GM12878 (cell line): ENCODE measurements around the gene MB21D2. TPM values are rescaled to one million over a fixed set of nuclear protein-coding genes. Genes with fewer than 3 reads are reported as not detected.

Experiments
- ATAC-seq: fragments of 200-7000 bp; cut with Tn5 transposase; 3 replicates; pipeline ENCODE4 v1.9.1; 2020; ENCODE audit warnings: mild to moderate bottlenecking, moderate library complexity
- BruUV-seq: library from RNA; stranded (reverse); fragments of 400-500 nt; replicated peaks from 2 replicates; lab custom pipeline; 2021; lab: Mats Ljungman, UMichigan
- CTCF ChIA-PET: fragments of 300-600 bp; sonication (Branson Sonifier 250); formaldehyde crosslinking; extraction: SDS; loops from one replicate; lab custom pipeline; 2021; ENCODE audit warnings: inconsistent platforms; lab: Yijun Ruan, JAX
- POLR2A ChIA-PET: fragments of 350-600 bp; formaldehyde crosslinking; extraction: SDS; loops from one replicate; lab custom pipeline; 2021; ENCODE audit warnings: inconsistent platforms; lab: Charles Lee
- RAD21 ChIA-PET: fragments of 300-600 bp; sonication (Branson Sonifier 250); formaldehyde crosslinking; loops from one replicate; lab custom pipeline; 2023; ENCODE audit warnings: antibody characterized with exemption; ENCODE audit not compliant: unreplicated experiment; lab: Charles Lee
- SMC1A ChIA-PET: fragments of 300-600 bp; sonication (Branson Sonifier 250); formaldehyde crosslinking; loops from one replicate; lab custom pipeline; 2023; ENCODE audit not compliant: unreplicated experiment, uncharacterized antibody; lab: Charles Lee
- DNase-seq: peaks from one replicate; pipeline ENCODE4 v3.0.0-alpha.2; 2011; ENCODE audit warnings: low read depth, low spot score
- FAIRE-seq: peaks from 3 replicates; lab custom pipeline; 2011; peaks lifted over from hg19 to GRCh38; lab: Jason Lieb, UNC
- H2AFZ ChIP-seq: 2 replicates; pipeline ENCODE4 v1.6.0; 2011; ENCODE audit warnings: low read depth, low read length, control low read depth; ENCODE audit not compliant: control insufficient read depth
- H3K27ac ChIP-seq: 2 replicates; pipeline ENCODE4 v1.5.1; 2011; ENCODE audit warnings: control low read depth; ENCODE audit not compliant: control insufficient read depth, insufficient read depth
- H3K27me3 ChIP-seq, 2 experiments: replicated peaks in 1 of 2; 2 replicates each; pipeline versions ENCODE4 v1.6.0 to v1.6.1; 2011; ENCODE audit warnings: low read length in 1 of 2; ENCODE audit not compliant: control insufficient read depth in 2 of 2, insufficient read depth in 2 of 2
- H3K36me3 ChIP-seq, 2 experiments: 2 replicates each; pipeline ENCODE4 v1.5.1; 2011; ENCODE audit warnings: low read length in 1 of 2; ENCODE audit not compliant: control insufficient read depth in 2 of 2, insufficient read depth in 2 of 2
- H3K4me1 ChIP-seq: 2 replicates; pipeline ENCODE4 v1.6.1; 2011; ENCODE audit warnings: mild to moderate bottlenecking, low read length, moderate library complexity, mixed read lengths; ENCODE audit not compliant: control insufficient read depth, insufficient read depth
- H3K4me2 ChIP-seq: 2 replicates; pipeline ENCODE4 v1.6.0; 2011; ENCODE audit warnings: control low read depth; ENCODE audit not compliant: control insufficient read depth, insufficient read depth
- H3K4me3 ChIP-seq: fragments of 200-600 bp; sonication (generic); 2 replicates; pipeline ENCODE4 v1.5.1; 2016
- H3K79me2 ChIP-seq: 2 replicates; pipeline ENCODE4 v1.6.0; 2011; ENCODE audit warnings: low read length; ENCODE audit not compliant: control insufficient read depth, insufficient read depth
- H3K9ac ChIP-seq: 2 replicates; pipeline ENCODE4 v1.8.0; 2011; ENCODE audit warnings: low read length, control low read depth, mixed read lengths; ENCODE audit not compliant: control insufficient read depth, insufficient read depth
- H3K9me3 ChIP-seq: replicated peaks from 3 replicates; pipeline ENCODE4 v1.5.1; 2011; ENCODE audit warnings: mild to moderate bottlenecking, low read length; ENCODE audit not compliant: control insufficient read depth, insufficient read depth
- H4K20me1 ChIP-seq: 2 replicates; pipeline ENCODE4 v1.6.0; 2011; ENCODE audit not compliant: control insufficient read depth, insufficient read depth
- ATF7 ChIP-seq: fragments of 450-650 bp; IDR thresholded peaks from 2 replicates; pipeline ENCODE4 v1.6.1; 2016; ENCODE audit warnings: low read depth, mild to moderate bottlenecking
- CBX3 ChIP-seq: fragments of 200-600 bp; sonication (generic); IDR thresholded peaks from 2 replicates; pipeline ENCODE4 v1.6.1; 2016; ENCODE audit warnings: low read depth, borderline replicate concordance
- CHD2 ChIP-seq: IDR thresholded peaks from 2 replicates; pipeline ENCODE4 v1.6.1; 2011; ENCODE audit warnings: low read depth, low read length, improper control_type of control experiment, borderline replicate concordance
- CREB1 ChIP-seq: IDR thresholded peaks from 2 replicates; pipeline ENCODE4 v1.6.1; 2012; ENCODE audit warnings: low read depth, mild to moderate bottlenecking, inconsistent platforms
- EP300 ChIP-seq, 2 experiments: fragments of 150-350 bp in 1 of 2; IDR thresholded peaks; 2 replicates each; pipeline ENCODE4 v1.6.1; 2011 to 2012; ENCODE audit warnings: low read depth in 2 of 2, low read length in 2 of 2, borderline replicate concordance in 1 of 2, improper control_type of control experiment in 1 of 2, inconsistent platforms in 1 of 2; ENCODE audit not compliant: control insufficient read depth in 1 of 2
- MEF2B ChIP-seq: fragments of 450-650 bp; IDR thresholded peaks from 2 replicates; pipeline ENCODE4 v1.6.1; 2018; ENCODE audit warnings: mild to moderate bottlenecking, moderate library complexity; ENCODE audit not compliant: partially characterized antibody, poor library complexity, severe bottlenecking
- MTA3 ChIP-seq: IDR thresholded peaks from 2 replicates; pipeline ENCODE4 v1.6.1; 2012; ENCODE audit warnings: low read length, inconsistent platforms, borderline replicate concordance
- NFYB ChIP-seq: IDR thresholded peaks from 2 replicates; pipeline ENCODE4 v1.6.1; 2011; ENCODE audit warnings: low read depth, mild to moderate bottlenecking, low read length, improper control_type of control experiment, moderate library complexity; ENCODE audit not compliant: insufficient read depth
- PAX8 ChIP-seq: fragments of 450-650 bp; IDR thresholded peaks from 2 replicates; pipeline ENCODE4 v1.6.1; 2017; ENCODE audit warnings: mild to moderate bottlenecking, moderate library complexity
- POLR2AphosphoS5 ChIP-seq: IDR thresholded peaks from 2 replicates; pipeline ENCODE4 v1.6.1; 2011; ENCODE audit warnings: mild to moderate bottlenecking, low read length, inconsistent platforms
- RELA ChIP-seq: fragments of 450-650 bp; IDR thresholded peaks from 2 replicates; pipeline ENCODE4 v1.8.0; 2014; ENCODE audit warnings: borderline replicate concordance; ENCODE audit not compliant: partially characterized antibody
- SUZ12 ChIP-seq: fragments of 200-600 bp; sonication (generic); IDR thresholded peaks from one replicate; pipeline ENCODE4 v1.6.1; 2018; ENCODE audit warnings: antibody characterized with exemption, mild to moderate bottlenecking; ENCODE audit not compliant: unreplicated experiment
- TCF3 ChIP-seq: IDR thresholded peaks from 2 replicates; pipeline ENCODE4 v1.6.1; 2012; ENCODE audit warnings: low read depth, mild to moderate bottlenecking, low read length, borderline replicate concordance; ENCODE audit not compliant: insufficient read depth
- ZBED1 ChIP-seq: IDR thresholded peaks from 2 replicates; pipeline ENCODE4 v1.6.1; 2016; ENCODE audit warnings: borderline replicate concordance
- ZBTB33 ChIP-seq: fragments of 450-650 bp; IDR thresholded peaks from 2 replicates; pipeline ENCODE4 v1.6.1; 2017; ENCODE audit warnings: mild to moderate bottlenecking
- WGBS: methylation state at CpG from one replicate; pipeline ENCODE4 v1.1.6; 2016; ENCODE audit warnings: low lambda C conversion rate; ENCODE audit not compliant: insufficient replicate concordance, insufficient coverage; ENCODE audit errors: missing lambda C conversion rate; 5-methylcytosine and 5-hydroxymethylcytosine counted together
- in situ Hi-C: fragments of 300-500 bp; cut with MboI; formaldehyde crosslinking; loops from 9 replicates; pipeline ENCODE4 v1.14.3; 2018; ENCODE audit warnings: mixed read lengths
- intact Hi-C: fragments of 100-400 bp; cut with micrococcal nuclease; formaldehyde crosslinking; loops from one replicate; pipeline ENCODE4 v1.14.2; 2022; ENCODE audit not compliant: unreplicated experiment
- polyA plus RNA-seq, 11 experiments: library from polyadenylated mRNA; depleted of rRNA in 4 of 11; unstranded in 6 of 11; stranded (reverse) in 5 of 11; fragments of >200 nt; fragmentation: Nextera tagmentation in 4 of 11; fragmentation: Illumina TruSeq in 1 of 11; extraction: Ambion mirVana in 4 of 11; extraction: Trizol in 1 of 11; gene quantifications; 1 replicate in 1 of 11; 2 replicates in 10 of 11; pipeline versions ENCODE4 v1.2.1 to v1.2.3, GENCODE V29; 2011 to 2016; ENCODE audit warnings: inconsistent platforms in 2 of 11, missing spikeins in 2 of 11, low read depth in 1 of 11
- total RNA-seq, 4 experiments: library from RNA; depleted of rRNA in 3 of 4; stranded (reverse); fragments of >200 nt in 3 of 4; fragmentation: Illumina TruSeq in 1 of 4; extraction: Trizol in 1 of 4; gene quantifications; 2 replicates each; pipeline versions ENCODE4 v1.2.1 to v1.2.3, GENCODE V29; 2013 to 2021
- TF ChIP-seq, protein P1 (sequence below): fragments of 450-650 bp; IDR thresholded peaks from 2 replicates; pipeline ENCODE4 v1.6.1; 2017; ENCODE audit warnings: antibody characterized with exemption, mild to moderate bottlenecking, moderate library complexity
- TF ChIP-seq, protein P2 (sequence below): fragments of 450-650 bp; IDR thresholded peaks from 2 replicates; pipeline ENCODE4 v1.6.1; 2014; ENCODE audit warnings: mild to moderate bottlenecking

The MB21D2 gene
- total and polyA plus RNA-seq, 10 of the 15 experiments (the other 5 are each of a cell fraction or from before 2014, with no cell fraction given): 7.9 to 21.2 (median 15.3) TPM

- TF ChIP-seq ZBTB33 (no peak), CREB1 (no peak), CBX3 (no peak), NFYB (no peak)
- TF ChIP-seq, protein P1, sequence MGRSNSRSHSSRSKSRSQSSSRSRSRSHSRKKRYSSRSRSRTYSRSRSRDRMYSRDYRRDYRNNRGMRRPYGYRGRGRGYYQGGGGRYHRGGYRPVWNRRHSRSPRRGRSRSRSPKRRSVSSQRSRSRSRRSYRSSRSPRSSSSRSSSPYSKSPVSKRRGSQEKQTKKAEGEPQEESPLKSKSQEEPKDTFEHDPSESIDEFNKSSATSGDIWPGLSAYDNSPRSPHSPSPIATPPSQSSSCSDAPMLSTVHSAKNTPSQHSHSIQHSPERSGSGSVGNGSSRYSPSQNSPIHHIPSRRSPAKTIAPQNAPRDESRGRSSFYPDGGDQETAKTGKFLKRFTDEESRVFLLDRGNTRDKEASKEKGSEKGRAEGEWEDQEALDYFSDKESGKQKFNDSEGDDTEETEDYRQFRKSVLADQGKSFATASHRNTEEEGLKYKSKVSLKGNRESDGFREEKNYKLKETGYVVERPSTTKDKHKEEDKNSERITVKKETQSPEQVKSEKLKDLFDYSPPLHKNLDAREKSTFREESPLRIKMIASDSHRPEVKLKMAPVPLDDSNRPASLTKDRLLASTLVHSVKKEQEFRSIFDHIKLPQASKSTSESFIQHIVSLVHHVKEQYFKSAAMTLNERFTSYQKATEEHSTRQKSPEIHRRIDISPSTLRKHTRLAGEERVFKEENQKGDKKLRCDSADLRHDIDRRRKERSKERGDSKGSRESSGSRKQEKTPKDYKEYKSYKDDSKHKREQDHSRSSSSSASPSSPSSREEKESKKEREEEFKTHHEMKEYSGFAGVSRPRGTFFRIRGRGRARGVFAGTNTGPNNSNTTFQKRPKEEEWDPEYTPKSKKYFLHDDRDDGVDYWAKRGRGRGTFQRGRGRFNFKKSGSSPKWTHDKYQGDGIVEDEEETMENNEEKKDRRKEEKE: no peak
Measured at GRCh38 chr3:192943393-192943792, 25.7 kb upstream of the MB21D2 start (continued).

DNA sequence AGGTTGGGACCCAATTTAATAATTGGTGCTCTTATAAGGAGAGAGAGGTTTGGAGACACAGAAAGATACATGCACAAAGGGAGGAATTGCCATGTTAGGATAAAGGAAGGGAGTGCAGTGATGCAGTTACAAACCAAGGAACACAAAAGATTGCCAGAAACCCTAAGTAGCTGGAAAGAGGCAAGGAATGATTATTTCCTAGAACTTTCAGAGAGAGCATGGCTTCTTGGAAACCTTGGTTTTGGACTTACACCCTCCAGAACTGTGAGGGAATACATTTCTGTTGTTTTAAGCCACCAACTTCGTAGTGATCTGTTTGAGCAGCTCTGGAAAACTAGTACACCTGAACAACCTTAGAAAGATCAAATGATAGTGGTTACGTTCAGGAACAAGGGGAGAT, 25.0 kb upstream of the MB21D2 start:
- RAD21 ChIA-PET: no interaction called here
- TF ChIP-seq, protein P2, sequence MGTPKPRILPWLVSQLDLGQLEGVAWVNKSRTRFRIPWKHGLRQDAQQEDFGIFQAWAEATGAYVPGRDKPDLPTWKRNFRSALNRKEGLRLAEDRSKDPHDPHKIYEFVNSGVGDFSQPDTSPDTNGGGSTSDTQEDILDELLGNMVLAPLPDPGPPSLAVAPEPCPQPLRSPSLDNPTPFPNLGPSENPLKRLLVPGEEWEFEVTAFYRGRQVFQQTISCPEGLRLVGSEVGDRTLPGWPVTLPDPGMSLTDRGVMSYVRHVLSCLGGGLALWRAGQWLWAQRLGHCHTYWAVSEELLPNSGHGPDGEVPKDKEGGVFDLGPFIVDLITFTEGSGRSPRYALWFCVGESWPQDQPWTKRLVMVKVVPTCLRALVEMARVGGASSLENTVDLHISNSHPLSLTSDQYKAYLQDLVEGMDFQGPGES: no peak
- no peak for TF ChIP-seq TCF3
- no peak for TF ChIP-seq MEF2B
- no peak for TF ChIP-seq MTA3
- TF ChIP-seq CHD2: no peak
- no peak for TF ChIP-seq RELA
- no peak for TF ChIP-seq EP300 (IDR thresholded peaks at IDR 0.05; ENCODE audit: borderline replicate concordance in 1 of 2, control insufficient read depth in 1 of 2, low read depth in 2 of 2, low read length in 2 of 2)
- no peak for TF ChIP-seq PAX8
- no peak for TF ChIP-seq ATF7
- TF ChIP-seq SUZ12: no peak
- no peak for TF ChIP-seq ZBED1
- TF ChIP-seq POLR2AphosphoS5: no peak

More for the DNA sequence above, 25.0 kb upstream of the MB21D2 start:
- Histone ChIP-seq H3K9ac (no peak overlapping the region), H3K4me1 (no peaks in the 10 kb centered on the region), H3K27ac (no peak overlapping the region), H3K9me3 (no peaks in the 10 kb centered on the region), H2AFZ (no peak overlapping the region), H3K27me3 (no peaks in the 10 kb centered on the region), H3K4me3 (no peak overlapping the region), H3K79me2 (no peaks in the 10 kb centered on the region), H4K20me1 (no peaks in the 10 kb centered on the region), H3K4me2 (no peak overlapping the region), H3K36me3 (no peaks in the 10 kb centered on the region)
- intact Hi-C loops: no loop called here
- CTCF ChIA-PET: no interaction called here
- 24% methylated on average over 2 of the region's 2 CpGs for WGBS
- POLR2A ChIA-PET: no interaction called here
- SMC1A ChIA-PET: interaction anchor here (1.0 to 1.3 kb wide), 2 partner anchors 125 to 127 kb away, joined by 3 read pairs; no protein-coding TSS in a partner anchor
- DNase-seq: no peak
- FAIRE-seq: no peak
- ATAC-seq: no peak
- in situ Hi-C loops: no loop called here
- no TSS peak for BruUV-seq
